CD4-positive, alpha-beta T cell treated with Interleukin-4 for 4 hours (primary cell): Measurements from ENCODE around the gene CTIF.
A peak's percentile ranks its signal among the peaks of the same experiment; 100 is the strongest.
"Not testable (repeated sequence)": the region's sequence is repeated elsewhere in the genome, so short reads cannot be mapped to it uniquely, and the experiment has no call there.

Source experiments
- DNase-seq: peaks from one replicate; pipeline ENCODE4 v3.0.0-alpha.2; 2020

Gene CTIF

GRCh38 chr18:48649231-48649630 lies 110.4 kb downstream of the CTIF start:
- no peak for DNase-seq

GRCh38 chr18:48654591-48654990 lies 115.8 kb downstream of the CTIF start:
- DNase-seq = not testable (repeated sequence)

- no peak for DNase-seq
Observed at GRCh38 chr18:48655508-48655907, 116.7 kb downstream of the CTIF start.

GRCh38 chr18:48656176-48656575 lies 117.3 kb downstream of the CTIF start:
- no peak for DNase-seq

- no peak for DNase-seq
Observed at GRCh38 chr18:48656582-48656981, 117.8 kb downstream of the CTIF start.

GRCh38 chr18:48657447-48658120 lies 118.8 kb downstream of the CTIF start:
- DNase-seq = no peak

- DNase-seq = no peak
Observed at GRCh38 chr18:48658721-48659120, 119.9 kb downstream of the CTIF start.

GRCh38 chr18:48659188-48660009 lies 120.6 kb downstream of the CTIF start:
- DNase-seq = no peak

GRCh38 chr18:48660346-48661228 lies 121.8 kb downstream of the CTIF start:
- no peak for DNase-seq

- DNase-seq = no peak
Observed at GRCh38 chr18:48661421-48661820, 122.6 kb downstream of the CTIF start.

GRCh38 chr18:48662011-48662661 lies 123.3 kb downstream of the CTIF start:
- no peak for DNase-seq

- no peak for DNase-seq
Observed at GRCh38 chr18:48663096-48663930, 124.5 kb downstream of the CTIF start.

GRCh38 chr18:48663931-48664847 lies 125.4 kb downstream of the CTIF start:
- peak; percentile 38 for DNase-seq

- no peak for DNase-seq
Observed at GRCh38 chr18:48665654-48666053, 126.8 kb downstream of the CTIF start.

- DNase-seq = no peak
Observed at GRCh38 chr18:48666613-48667012, 127.8 kb downstream of the CTIF start.

- DNase-seq = no peak
Observed at GRCh38 chr18:48667276-48668254, 128.7 kb downstream of the CTIF start.

- no peak for DNase-seq
Observed at GRCh38 chr18:48668466-48669179, 129.8 kb downstream of the CTIF start.

GRCh38 chr18:48669180-48669675 lies 130.4 kb downstream of the CTIF start:
- no peak for DNase-seq
